Esophagus muscularis mucosa (tissue), 4 donors: ENCODE measurements around the gene RASL11B. TPM values are rescaled to one million over a fixed set of nuclear protein-coding genes. Genes with fewer than 3 reads are reported as not detected.
A peak's percentile ranks its signal among the peaks of the same experiment; 100 is the strongest.

ENCODE experiments used
- DNase-seq: peaks from one replicate; pipeline ENCODE4 v3.0.0-alpha.2; 2017; ENCODE audit errors: extremely low spot score
- H3K27ac ChIP-seq, 4 donors: fragments of 200-600 bp; sonication (generic); replicated peaks in 1 of 4; 1 replicate in 3 of 4; 2 replicates in 1 of 4; pipeline ENCODE4 v1.5.1; 2016 to 2019; ENCODE audit warnings: mild to moderate bottlenecking in 1 of 4
- H3K27me3 ChIP-seq, 4 donors: fragments of 200-600 bp; sonication (generic); one replicate each; pipeline versions ENCODE4 v1.5.1 to v1.6.0; 2016 to 2019
- H3K36me3 ChIP-seq, 4 donors: fragments of 200-600 bp; sonication (generic); one replicate each; pipeline ENCODE4 v1.5.1; 2016 to 2019
- H3K4me1 ChIP-seq, 4 donors: fragments of 200-600 bp; sonication (generic); one replicate each; pipeline ENCODE4 v1.5.1; 2016 to 2019
- H3K4me3 ChIP-seq, 4 donors: fragments of 200-600 bp; sonication (generic); 1 replicate in 2 of 4; 2 replicates in 2 of 4; pipeline ENCODE4 v1.5.1; 2016 to 2019; ENCODE audit warnings: mild to moderate bottlenecking in 4 of 4, moderate library complexity in 1 of 4
- H3K9me3 ChIP-seq, 4 donors: fragments of 200-600 bp; sonication (generic); 1 replicate in 3 of 4; 2 replicates in 1 of 4; pipeline ENCODE4 v1.5.1; 2016 to 2019
- EP300 ChIP-seq: sonication (generic); formaldehyde crosslinking; IDR thresholded peaks from one replicate; pipeline ENCODE4 v1.6.1; 2017; ENCODE audit warnings: antibody characterized with exemption
- POLR2A ChIP-seq: fragments of 450-650 bp; IDR thresholded peaks from one replicate; pipeline ENCODE4 v1.6.1; 2017; ENCODE audit warnings: antibody characterized with exemption, moderate library complexity, mild to moderate bottlenecking, low read depth
- POLR2AphosphoS5 ChIP-seq, 2 donors: sonication (generic); formaldehyde crosslinking; IDR thresholded peaks; one replicate each; pipeline ENCODE4 v1.6.1; 2017; ENCODE audit warnings: antibody characterized with exemption in 2 of 2
- WGBS: methylation state at CpG from one replicate; pipeline ENCODE4 v1.1.5; 2018; 5-methylcytosine and 5-hydroxymethylcytosine counted together
- intact Hi-C: fragments of 100-400 bp; cut with DNase I; formaldehyde crosslinking; loops from one replicate; pipeline ENCODE4 v1.15.1; 2023
- total RNA-seq, 4 donors: library from RNA; depleted of rRNA; stranded (reverse); fragments of >200 nt; gene quantifications; one replicate each; pipeline versions ENCODE4 v1.1.0 to v1.2.1, GENCODE V29; 2016
- TF ChIP-seq, protein P1 (sequence below), 3 experiments: fragments of 200-600 bp in 2 of 3; fragments of 450-650 bp in 1 of 3; sonication (generic) in 2 of 3; IDR thresholded peaks; one replicate each; pipeline ENCODE4 v1.5.1; 2017 to 2019; ENCODE audit warnings: antibody characterized with exemption in 3 of 3, mild to moderate bottlenecking in 2 of 3, moderate library complexity in 1 of 3

RASL11B gene
- total RNA-seq, 4 donors from 2014 or later = 0.83 to 2.3 (median 1.3) TPM

DNA sequence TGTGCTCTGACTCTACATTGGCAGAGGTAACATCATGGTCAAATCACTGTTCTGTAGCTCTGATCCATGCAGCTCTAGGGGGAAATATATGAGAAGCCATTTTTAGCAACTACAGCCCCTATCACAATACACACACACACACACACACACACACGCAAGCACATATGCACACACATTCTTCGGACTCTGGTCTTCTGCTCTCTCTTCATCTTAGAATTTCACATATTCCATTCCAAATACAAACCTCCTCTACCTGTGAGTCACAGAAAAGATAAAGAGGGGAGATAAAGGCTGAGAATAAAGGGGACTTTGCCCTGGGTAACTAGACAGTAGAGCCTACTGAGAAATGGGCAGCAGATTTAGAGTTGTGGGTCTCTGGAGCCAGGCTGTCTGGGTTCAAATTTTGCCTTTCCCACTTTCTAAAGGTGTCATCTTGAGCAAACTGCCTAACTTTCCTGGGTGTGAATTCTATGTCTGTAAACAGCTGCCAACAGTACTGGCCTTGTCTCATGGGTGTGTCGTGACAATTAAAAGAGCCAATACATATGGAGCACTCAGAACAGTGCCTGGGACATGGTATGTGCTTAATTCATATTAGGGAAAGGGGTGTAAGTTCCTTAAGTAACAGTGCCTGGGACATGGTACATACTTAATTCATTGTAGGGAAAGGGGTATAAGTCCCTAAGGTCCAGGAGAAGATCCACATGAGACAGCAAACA is 11.6 kb upstream of the RASL11B start:
- no peak overlapping the region for H3K4me3 ChIP-seq
- intact Hi-C loops = no loop called here
- DNase-seq = no peak
- H3K36me3 ChIP-seq = no peaks in the 10 kb centered on the region
- no peak for TF ChIP-seq POLR2A
- TF ChIP-seq POLR2AphosphoS5 (IDR thresholded peaks at IDR 0.05) = no peak
- no peak for TF ChIP-seq EP300
- TF ChIP-seq, protein P1, sequence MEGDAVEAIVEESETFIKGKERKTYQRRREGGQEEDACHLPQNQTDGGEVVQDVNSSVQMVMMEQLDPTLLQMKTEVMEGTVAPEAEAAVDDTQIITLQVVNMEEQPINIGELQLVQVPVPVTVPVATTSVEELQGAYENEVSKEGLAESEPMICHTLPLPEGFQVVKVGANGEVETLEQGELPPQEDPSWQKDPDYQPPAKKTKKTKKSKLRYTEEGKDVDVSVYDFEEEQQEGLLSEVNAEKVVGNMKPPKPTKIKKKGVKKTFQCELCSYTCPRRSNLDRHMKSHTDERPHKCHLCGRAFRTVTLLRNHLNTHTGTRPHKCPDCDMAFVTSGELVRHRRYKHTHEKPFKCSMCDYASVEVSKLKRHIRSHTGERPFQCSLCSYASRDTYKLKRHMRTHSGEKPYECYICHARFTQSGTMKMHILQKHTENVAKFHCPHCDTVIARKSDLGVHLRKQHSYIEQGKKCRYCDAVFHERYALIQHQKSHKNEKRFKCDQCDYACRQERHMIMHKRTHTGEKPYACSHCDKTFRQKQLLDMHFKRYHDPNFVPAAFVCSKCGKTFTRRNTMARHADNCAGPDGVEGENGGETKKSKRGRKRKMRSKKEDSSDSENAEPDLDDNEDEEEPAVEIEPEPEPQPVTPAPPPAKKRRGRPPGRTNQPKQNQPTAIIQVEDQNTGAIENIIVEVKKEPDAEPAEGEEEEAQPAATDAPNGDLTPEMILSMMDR (IDR thresholded peaks at IDR 0.05) = no peak
- H3K9me3 ChIP-seq = no peaks in the 10 kb centered on the region
- peaks cover 12 to 24% (median 18%) of the 10 kb centered on the region in 4 donors for H3K4me1 ChIP-seq
- 93% methylated on average over 3 of the region's 3 CpGs for WGBS
- no peak overlapping the region for H3K27ac ChIP-seq
- no peaks in the 10 kb centered on the region for H3K27me3 ChIP-seq

DNA sequence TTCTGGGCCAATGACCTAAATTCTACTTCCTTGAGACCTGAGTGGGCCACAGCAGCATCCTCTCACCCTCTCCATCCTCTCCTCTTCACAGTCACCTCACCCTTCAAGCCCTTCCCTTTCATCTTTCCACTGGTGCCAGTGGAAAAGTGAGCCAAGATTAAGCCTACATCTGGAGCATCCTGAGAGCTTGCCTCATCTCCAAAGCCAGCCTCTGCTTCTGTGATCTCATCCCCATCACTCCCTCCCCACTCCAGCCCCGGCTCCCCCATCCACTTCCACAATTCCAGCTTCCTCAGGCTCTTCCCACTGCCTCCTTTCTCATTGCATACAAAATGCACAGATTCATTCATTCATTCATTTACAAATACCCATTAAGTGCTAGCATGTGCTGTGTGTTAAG is 10.1 kb upstream of the RASL11B start:
- no peak for DNase-seq
- TF ChIP-seq EP300 (no peak), POLR2AphosphoS5 (IDR thresholded peaks at IDR 0.05) (no peak), POLR2A (no peak)
- TF ChIP-seq, protein P1 (IDR thresholded peaks at IDR 0.05) = no peak
- intact Hi-C loops = no loop called here
- 81% methylated on average over 1 of the region's 1 CpG for WGBS
- H3K4me1 ChIP-seq = peaks cover 12 to 19% (median 17%) of the 10 kb centered on the region in 4 donors
- no peaks in the 10 kb centered on the region for H3K27me3 ChIP-seq
- no peaks in the 10 kb centered on the region for H3K9me3 ChIP-seq
- H3K4me3 ChIP-seq = no peak overlapping the region
- no peak overlapping the region for H3K27ac ChIP-seq
- no peaks in the 10 kb centered on the region for H3K36me3 ChIP-seq

DNA sequence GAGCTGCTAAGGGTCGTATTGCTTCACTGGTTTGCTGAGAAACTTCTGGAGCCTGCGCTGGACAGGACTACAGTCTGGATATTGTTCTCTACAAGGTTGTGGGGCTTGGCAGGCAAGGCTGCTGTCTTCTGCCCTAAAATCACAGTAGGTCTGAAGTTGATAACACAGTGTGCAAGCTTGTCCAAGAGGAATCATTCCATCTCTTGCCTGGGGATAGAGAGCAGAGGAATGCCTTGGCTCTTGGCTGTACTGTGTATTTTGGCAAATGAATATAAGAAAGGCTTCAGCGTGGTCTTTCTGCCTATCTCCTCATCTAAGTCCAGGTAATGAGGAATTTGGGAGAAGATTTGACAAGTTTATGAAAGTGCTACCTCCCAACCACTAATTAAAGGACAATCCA is 9.4 kb upstream of the RASL11B start:
- DNase-seq = no peak
- peaks cover 12 to 19% (median 17%) of the 10 kb centered on the region in 4 donors for H3K4me1 ChIP-seq
- no peak for TF ChIP-seq POLR2A
- no peak for TF ChIP-seq POLR2AphosphoS5 (IDR thresholded peaks at IDR 0.05)
- TF ChIP-seq, protein P1 (IDR thresholded peaks at IDR 0.05) = no peak
- no peak for TF ChIP-seq EP300
- peak overlapping the region in 1 of 4 donors; percentile 23 for H3K27ac ChIP-seq
- intact Hi-C loops = no loop called here
- no peaks in the 10 kb centered on the region for H3K27me3 ChIP-seq
- WGBS = 39% methylated on average over 3 of the region's 3 CpGs
- H3K36me3 ChIP-seq = no peaks in the 10 kb centered on the region
- no peak overlapping the region for H3K4me3 ChIP-seq
- no peaks in the 10 kb centered on the region for H3K9me3 ChIP-seq

DNA sequence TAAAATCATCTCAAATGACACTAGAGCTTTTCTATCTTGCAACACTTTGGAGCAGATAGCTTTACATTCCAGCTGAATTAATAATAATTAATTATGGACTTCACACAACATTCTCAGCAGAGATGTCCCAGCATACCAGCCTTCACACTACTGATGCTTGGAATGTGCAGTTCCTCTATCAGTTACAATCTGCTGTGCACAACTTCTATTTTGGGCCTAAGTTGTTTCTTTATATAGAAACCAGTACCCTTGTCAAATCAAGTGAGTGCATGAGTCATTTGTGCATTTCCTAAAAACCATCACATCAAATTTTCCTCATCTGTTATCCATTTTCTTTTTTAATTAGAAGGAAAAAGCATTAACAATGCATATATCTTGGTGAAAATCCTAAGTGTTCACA is 8.8 kb upstream of the RASL11B start:
- no peaks in the 10 kb centered on the region for H3K36me3 ChIP-seq
- H3K4me1 ChIP-seq = peaks cover 12 to 19% (median 17%) of the 10 kb centered on the region in 4 donors
- H3K27me3 ChIP-seq = no peaks in the 10 kb centered on the region
- intact Hi-C loops = no loop called here
- peaks cover 0 to 5% (median 4%) of the 10 kb centered on the region in 4 donors for H3K9me3 ChIP-seq
- TF ChIP-seq POLR2AphosphoS5 (IDR thresholded peaks at IDR 0.05) (no peak), POLR2A (no peak), EP300 (no peak)
- TF ChIP-seq, protein P1 (IDR thresholded peaks at IDR 0.05) = no peak
- H3K27ac ChIP-seq = no peak overlapping the region
- H3K4me3 ChIP-seq = no peak overlapping the region
- DNase-seq = no peak

DNA sequence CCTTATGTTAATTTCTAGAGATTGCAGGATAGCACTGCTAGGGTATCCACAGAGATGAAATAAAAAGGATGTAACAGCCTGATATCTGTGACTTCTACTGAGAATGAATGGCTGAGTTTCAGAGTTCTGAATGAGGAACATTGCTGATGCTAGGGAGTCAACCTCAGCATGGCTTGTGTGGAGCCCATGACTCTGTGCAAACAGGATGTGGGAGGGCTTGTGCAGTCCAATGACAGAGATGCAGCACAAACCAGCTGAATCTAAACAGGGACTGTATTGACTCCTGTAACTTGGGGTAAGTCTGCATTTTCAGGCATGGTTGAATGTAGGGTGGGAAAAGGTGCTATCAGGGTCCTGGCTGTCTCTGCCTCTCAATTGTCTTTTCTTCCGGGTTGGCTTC is 5.3 kb upstream of the RASL11B start:
- peaks cover 18 to 25% (median 25%) of the 10 kb centered on the region in 4 donors for H3K4me1 ChIP-seq
- DNase-seq = no peak
- no peaks in the 10 kb centered on the region for H3K36me3 ChIP-seq
- no peak overlapping the region for H3K27ac ChIP-seq
- 100% methylated on average over 1 of the region's 1 CpG for WGBS
- peaks cover 0 to 9% (median 0%) of the 10 kb centered on the region in 4 donors for H3K27me3 ChIP-seq
- TF ChIP-seq, protein P1 (IDR thresholded peaks at IDR 0.05) = no peak
- TF ChIP-seq POLR2A (no peak), EP300 (no peak), POLR2AphosphoS5 (IDR thresholded peaks at IDR 0.05) (no peak)
- intact Hi-C loops = no loop called here
- H3K4me3 ChIP-seq = no peak overlapping the region
- peaks cover 0 to 8% (median 7%) of the 10 kb centered on the region in 4 donors for H3K9me3 ChIP-seq
